RKO (cell line): ENCODE measurements around the gene TCP10L.
"Not testable (repeated sequence)": the region's sequence is repeated elsewhere in the genome, so short reads cannot be mapped to it uniquely, and the experiment has no call there.

Experiments
- DNase-seq: peaks from one replicate; pipeline ENCODE4 v3.0.0-alpha.2; 2016; ENCODE audit warnings: low spot score

The TCP10L gene

GRCh38 chr21:32554832-32555638, 30.3 kb downstream of the TCP10L start:
- no peak for DNase-seq

- DNase-seq = no peak
These were observed 35.4 kb downstream of the TCP10L start for GRCh38 chr21:32549886-32550285.

GRCh38 chr21:32549440-32549839, 35.9 kb downstream of the TCP10L start:
- no peak for DNase-seq

GRCh38 chr21:32548978-32549377, 36.3 kb downstream of the TCP10L start:
- no peak for DNase-seq

- DNase-seq = no peak
These were observed 38.3 kb downstream of the TCP10L start for GRCh38 chr21:32547018-32547417.

- DNase-seq = peak; percentile 51
These were observed 39.3 kb downstream of the TCP10L start for GRCh38 chr21:32545948-32546441.

- no peak for DNase-seq
These were observed 40.6 kb downstream of the TCP10L start for GRCh38 chr21:32544697-32545096.

- DNase-seq = no peak
These were observed 41.3 kb downstream of the TCP10L start for GRCh38 chr21:32543975-32544374.

GRCh38 chr21:32543056-32543455, 42.3 kb downstream of the TCP10L start:
- not testable (repeated sequence) for DNase-seq

GRCh38 chr21:32539378-32539777, 45.9 kb downstream of the TCP10L start:
- no peak for DNase-seq

GRCh38 chr21:32538147-32538792, 47.1 kb downstream of the TCP10L start:
- no peak for DNase-seq

GRCh38 chr21:32537569-32537881, 47.8 kb downstream of the TCP10L start:
- no peak for DNase-seq

GRCh38 chr21:32535612-32536011, 49.7 kb downstream of the TCP10L start:
- DNase-seq = no peak

GRCh38 chr21:32534113-32534512, 51.2 kb downstream of the TCP10L start:
- DNase-seq = no peak

- DNase-seq = no peak
These were observed 51.7 kb downstream of the TCP10L start for GRCh38 chr21:32533611-32534010.

GRCh38 chr21:32533053-32533452, 52.3 kb downstream of the TCP10L start:
- DNase-seq = no peak

GRCh38 chr21:32532636-32533035, 52.7 kb downstream of the TCP10L start:
- no peak for DNase-seq

GRCh38 chr21:32531561-32531960, 53.8 kb downstream of the TCP10L start:
- DNase-seq = not testable (repeated sequence)

- DNase-seq = not testable (repeated sequence)
These were observed 54.5 kb downstream of the TCP10L start for GRCh38 chr21:32530809-32531208.

- DNase-seq = no peak
These were observed 55.6 kb downstream of the TCP10L start for GRCh38 chr21:32529679-32530078.

GRCh38 chr21:32525282-32525681, 60.0 kb downstream of the TCP10L start:
- DNase-seq = no peak

GRCh38 chr21:32523988-32524719, 61.2 kb downstream of the TCP10L start:
- peak; percentile 15 for DNase-seq
